Right lung (tissue), 10 donors: Measurements from ENCODE around the gene SNAPC2. TPM values are rescaled to one million over a fixed set of nuclear protein-coding genes. Genes with fewer than 3 reads are reported as not detected.

Experiments used
- DNase-seq, 2 donors: peaks; one replicate each; pipeline ENCODE4 v3.0.0-alpha.2; 2013
- long read RNA-seq, 8 donors: transcript quantifications; one replicate each; lab custom pipeline, GENCODE V29; 2026
- polyA plus RNA-seq, 5 donors: library from polyadenylated mRNA; unstranded; fragments of 120-200 nt; gene quantifications; one replicate each; pipeline versions ENCODE4 v1.2.1 to v1.2.3, GENCODE V29; 2013; ENCODE audit warnings: inconsistent platforms in 1 of 5, low replicate concordance in 1 of 5; ENCODE audit not compliant: insufficient read length in 5 of 5, insufficient read depth in 1 of 5

The SNAPC2 gene, protein sequence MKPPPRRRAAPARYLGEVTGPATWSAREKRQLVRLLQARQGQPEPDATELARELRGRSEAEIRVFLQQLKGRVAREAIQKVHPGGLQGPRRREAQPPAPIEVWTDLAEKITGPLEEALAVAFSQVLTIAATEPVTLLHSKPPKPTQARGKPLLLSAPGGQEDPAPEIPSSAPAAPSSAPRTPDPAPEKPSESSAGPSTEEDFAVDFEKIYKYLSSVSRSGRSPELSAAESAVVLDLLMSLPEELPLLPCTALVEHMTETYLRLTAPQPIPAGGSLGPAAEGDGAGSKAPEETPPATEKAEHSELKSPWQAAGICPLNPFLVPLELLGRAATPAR
- 10 to 100 TPM in 4 of 5 donors, 1 to 10 TPM in 1; 9.2 to 24.0 (median 15.5) TPM for polyA plus RNA-seq
- long read RNA-seq, donor 1, transcript SNAPC2-201 (5 exons, 1,542 nt) = major isoform, 10 of 15 reads
- long read RNA-seq, donor 1, partial matches to known transcripts = 0 of 15 reads
- long read RNA-seq, donor 1, other reads (novel, unspliced or antisense) = 0 of 15 reads
- long read RNA-seq, donor 2, transcript SNAPC2-201 (5 exons, 1,542 nt) = major isoform, 10 of 22 reads
- long read RNA-seq, donor 2, partial matches to known transcripts = 10 of 22 reads
- long read RNA-seq, donor 2, other reads (novel, unspliced or antisense) = 0 of 22 reads
- long read RNA-seq, donor 3, transcript SNAPC2-201 (5 exons, 1,542 nt) = major isoform, 8 of 9 reads
- long read RNA-seq, donor 3, partial matches to known transcripts = 0 of 9 reads
- long read RNA-seq, donor 3, other reads (novel, unspliced or antisense) = 0 of 9 reads
- long read RNA-seq, donor 4, transcript SNAPC2-201 (5 exons, 1,542 nt) = major isoform, 5 of 7 reads
- long read RNA-seq, donor 4, partial matches to known transcripts = 0 of 7 reads
- long read RNA-seq, donor 4, other reads (novel, unspliced or antisense) = 0 of 7 reads
- long read RNA-seq, donor 5, transcript SNAPC2-206 (5 exons, 1,413 nt) = major isoform, 5 of 11 reads
- long read RNA-seq, donor 5, partial matches to known transcripts = 0 of 11 reads
- long read RNA-seq, donor 5, other reads (novel, unspliced or antisense) = 0 of 11 reads
- long read RNA-seq, donor 6, transcript SNAPC2-201 (5 exons, 1,542 nt) = major isoform, 12 of 15 reads
- long read RNA-seq, donor 6, partial matches to known transcripts = 0 of 15 reads
- long read RNA-seq, donor 6, other reads (novel, unspliced or antisense) = 0 of 15 reads
- long read RNA-seq, donor 7, transcript SNAPC2-201 (5 exons, 1,542 nt) = major isoform, 6 of 8 reads
- long read RNA-seq, donor 7, partial matches to known transcripts = 0 of 8 reads
- long read RNA-seq, donor 7, other reads (novel, unspliced or antisense) = 0 of 8 reads
- long read RNA-seq, donor 8, partial matches to known transcripts = 0 of 2 reads
- long read RNA-seq, donor 8, other reads (novel, unspliced or antisense) = 0 of 2 reads

GRCh38 chr19:7919610-7920518 is at the start of gene SNAPC2:
Gene SNAPC2, plus strand, starts transcription at chr19:7920338. Its CDS starts 29 bp downstream, at chr19:7920367.
- peak; percentile 95 to 96 for DNase-seq

DNA sequence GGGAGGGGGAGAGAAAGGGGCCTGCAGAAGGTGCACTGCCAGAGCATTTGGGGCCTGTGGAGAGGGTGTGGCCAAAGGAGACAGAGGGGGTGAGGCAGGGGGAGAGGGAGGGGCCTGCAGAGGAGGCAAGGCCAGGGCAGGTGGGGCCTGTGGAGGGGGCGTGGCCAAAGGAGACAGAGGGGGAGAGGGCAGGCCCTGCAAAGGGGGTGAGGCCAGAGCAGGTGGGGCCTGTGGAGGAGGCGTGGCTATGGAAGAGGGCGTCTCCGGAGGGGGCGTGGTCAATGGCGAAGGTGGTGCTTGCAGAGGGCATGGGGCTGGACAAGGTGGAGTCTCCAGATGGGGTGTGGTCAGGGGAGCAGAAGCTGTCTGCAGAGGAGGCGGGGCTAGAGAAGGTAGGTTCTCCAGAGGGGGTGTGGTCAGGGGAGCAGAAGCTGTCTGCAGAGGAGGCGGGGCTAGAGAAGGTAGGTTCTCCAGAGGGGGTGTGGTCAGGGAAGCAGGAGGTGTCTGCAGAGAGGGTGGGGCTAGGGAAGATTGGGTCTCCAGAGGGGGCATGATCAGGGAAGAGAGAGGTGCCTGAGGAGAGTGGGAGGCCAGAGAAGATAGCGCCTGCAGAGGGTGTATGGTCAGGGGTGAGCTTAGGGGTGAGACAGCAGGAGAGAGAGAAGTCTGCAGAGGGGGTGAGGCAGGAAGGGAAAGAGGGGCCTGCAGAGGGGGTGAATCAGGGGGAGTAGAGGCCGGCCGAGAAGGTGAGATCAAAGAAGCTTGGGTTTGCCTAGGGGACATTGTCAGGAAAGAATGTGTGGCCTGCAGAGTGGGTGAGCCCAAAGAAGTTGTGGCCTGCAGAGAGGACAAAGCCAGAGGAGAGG is 49.3 kb upstream of the SNAPC2 start:
- DNase-seq = no peak

DNA sequence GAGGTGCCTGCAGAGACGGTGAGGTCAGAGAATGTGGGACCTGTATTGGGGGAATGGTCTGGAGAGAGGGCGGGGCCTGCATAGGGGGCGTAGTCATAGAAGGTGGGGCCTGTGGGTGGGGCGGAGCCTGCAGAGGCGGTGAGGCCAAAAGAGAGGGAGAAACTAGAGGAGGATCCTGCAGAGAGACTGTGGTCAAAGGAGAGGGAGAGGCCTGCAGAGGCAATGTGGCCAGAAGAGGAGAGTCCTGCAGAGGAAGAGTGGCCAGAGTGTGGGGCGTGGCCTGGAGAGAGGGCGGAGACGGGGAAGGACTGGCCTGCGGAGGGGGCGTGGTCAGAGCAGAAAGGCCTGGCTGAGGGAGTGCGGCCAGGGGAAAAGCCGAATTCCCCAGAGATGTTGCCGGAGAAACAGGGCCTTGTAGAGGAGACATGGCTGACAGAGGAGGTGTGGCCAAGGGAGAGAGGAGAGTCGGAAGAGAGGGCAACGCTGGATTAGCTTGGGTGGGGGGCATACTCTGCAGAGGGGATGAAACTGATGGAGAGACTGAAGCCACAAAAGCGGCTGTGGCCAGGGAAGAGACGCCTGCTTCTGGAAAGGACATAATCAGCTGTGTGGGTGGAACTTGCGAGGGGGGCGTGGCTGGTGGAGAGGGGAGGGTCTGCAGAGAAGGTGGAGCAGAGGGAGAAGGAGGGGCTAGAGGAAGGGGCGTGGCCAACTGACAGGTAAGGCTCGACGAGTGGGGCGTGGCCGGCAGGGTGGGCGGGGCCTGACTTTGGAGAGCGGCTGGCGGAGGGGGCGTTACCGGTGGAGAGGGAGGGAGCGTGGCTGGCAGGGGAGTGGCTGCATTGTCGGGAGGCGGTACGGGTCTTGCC is 48.5 kb upstream of the SNAPC2 start:
- DNase-seq = peak; percentile 70

GRCh38 chr19:7872306-7873204 is 47.6 kb upstream of the SNAPC2 start:
- DNase-seq = no peak

- DNase-seq = no peak
These were observed 46.6 kb upstream of the SNAPC2 start for GRCh38 chr19:7873304-7874075.

- peak in 1 of 2 donors; percentile 55 for DNase-seq
These were observed 45.9 kb upstream of the SNAPC2 start, which contains the start of gene PRR36 for GRCh38 chr19:7874076-7874896. Gene PRR36, minus strand, starts transcription at chr19:7874390. Its CDS starts 701 bp downstream, at chr19:7873689.

- DNase-seq = no peak
These were observed 45.3 kb upstream of the SNAPC2 start for GRCh38 chr19:7874897-7875273.

- no peak for DNase-seq
These were observed 42.8 kb upstream of the SNAPC2 start for GRCh38 chr19:7877249-7877836.

DNA sequence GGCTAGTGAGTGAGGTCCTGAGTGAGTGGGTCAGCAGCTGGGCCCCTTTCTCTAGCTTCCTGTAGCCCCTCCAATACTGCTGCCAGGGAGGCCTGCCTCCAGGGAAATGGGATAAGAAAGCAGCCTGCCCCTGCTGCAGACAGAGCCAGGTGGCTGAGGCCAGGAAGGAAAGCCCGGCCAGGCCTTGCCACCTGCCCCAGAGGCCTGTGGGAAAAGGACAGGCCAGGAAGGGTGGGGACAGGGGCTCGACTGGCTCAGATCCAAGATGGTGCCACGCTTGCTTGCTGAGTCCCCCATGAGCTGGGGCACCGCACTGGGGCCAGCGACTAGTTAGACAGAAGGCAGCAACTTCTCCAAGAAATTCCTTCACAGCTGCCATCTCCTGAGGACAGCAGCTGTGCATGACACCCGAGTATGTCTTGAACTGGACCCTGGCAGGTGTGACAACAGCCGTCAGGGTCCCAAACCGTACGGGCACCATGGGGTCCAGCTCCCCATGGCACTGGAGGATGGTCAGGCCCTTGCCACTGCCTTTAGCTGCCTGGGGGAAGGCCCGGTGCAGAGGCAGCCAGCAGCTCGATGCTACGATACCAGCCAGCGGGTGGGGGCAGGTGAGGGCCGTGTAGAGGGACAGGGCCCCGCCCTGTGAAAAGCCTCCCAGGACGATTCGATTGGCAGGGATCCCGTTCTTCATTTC is 40.9 kb upstream of the SNAPC2 start:
- no peak for DNase-seq

DNA sequence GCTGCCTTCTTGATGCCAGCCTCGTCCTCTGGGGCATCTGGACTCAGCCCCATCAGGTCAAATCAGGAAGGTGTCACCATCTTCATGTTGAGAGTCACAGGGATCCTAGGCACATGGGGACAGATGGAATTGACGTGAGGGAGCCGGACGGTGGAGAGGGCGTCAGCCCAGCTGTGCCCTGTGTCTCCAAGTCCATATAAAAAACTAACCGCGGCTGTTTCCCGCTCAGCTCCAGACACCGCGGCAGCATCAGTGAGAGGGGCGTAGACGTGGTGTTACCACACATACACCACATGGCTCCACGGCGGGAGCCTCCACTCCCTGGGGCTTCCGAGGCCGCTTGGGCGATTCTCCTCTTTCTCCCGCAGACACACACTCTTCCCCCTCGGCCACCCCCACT is 40.3 kb upstream of the SNAPC2 start:
- DNase-seq = no peak

- no peak for DNase-seq
These were observed 38.2 kb upstream of the SNAPC2 start for GRCh38 chr19:7881910-7882309.

DNA sequence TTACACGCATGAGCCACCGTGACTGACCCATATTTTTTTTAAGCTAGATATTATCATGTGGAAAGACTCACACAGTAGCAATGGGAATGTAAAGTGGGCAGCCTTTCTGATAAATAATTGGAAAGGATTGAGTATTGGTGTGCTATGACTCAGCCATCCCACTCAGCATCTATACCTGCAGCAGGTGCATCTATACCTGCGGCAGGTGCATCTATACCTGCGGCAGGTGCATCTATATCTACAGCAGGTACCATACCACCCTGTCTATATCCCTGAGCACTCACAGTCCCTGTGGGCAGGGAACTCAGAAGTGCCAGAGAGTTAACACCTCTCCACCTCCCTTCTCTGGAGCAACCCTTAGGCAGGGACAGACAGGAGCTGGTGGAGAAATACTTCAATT is 37.0 kb upstream of the SNAPC2 start:
- no peak for DNase-seq

GRCh38 chr19:7883796-7884570 is 36.2 kb upstream of the SNAPC2 start:
- no peak for DNase-seq
